Measurements from ENCODE around the gene SNX17.

SNX17 gene

DNA sequence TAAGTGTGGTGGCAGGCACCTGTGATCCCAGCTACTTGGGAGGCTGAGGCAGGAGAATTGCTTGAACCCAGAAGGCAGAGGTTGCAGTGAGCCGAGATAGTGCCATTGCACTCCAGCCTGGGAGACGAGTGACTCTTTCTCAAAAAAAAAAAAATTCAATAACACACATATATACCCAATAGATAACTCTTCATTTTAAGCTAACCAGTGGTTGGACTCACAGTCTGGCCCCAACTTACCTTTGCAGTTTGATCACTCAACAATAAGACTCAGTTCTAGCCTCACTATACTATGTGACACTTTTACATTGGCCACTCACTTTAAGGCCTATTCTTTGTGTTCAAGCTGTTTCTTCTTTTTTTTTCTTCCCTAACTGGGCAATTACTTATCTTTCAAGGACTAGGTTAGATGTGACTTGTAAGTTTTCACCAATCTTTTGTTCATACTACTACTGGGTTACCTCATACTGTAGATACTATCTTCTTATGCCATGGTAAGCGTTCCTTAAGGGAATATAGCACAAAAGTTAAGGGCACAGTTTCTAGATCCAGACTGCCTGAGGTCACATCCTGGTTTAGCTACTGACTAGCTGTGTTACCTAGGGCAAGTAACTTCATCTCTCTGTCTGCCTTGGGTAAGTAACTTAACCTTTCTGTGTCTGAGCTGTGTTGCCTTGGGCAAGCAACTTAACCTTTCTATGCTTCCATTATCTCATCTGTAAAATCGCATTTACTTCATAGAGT is 7.6 kb upstream of the SNX17 start:
- Histone ChIP-seq H3K27ac (replicated peaks) (no peak overlapping the region), H3K27me3 (ENCODE audit: insufficient read depth, poor library complexity, severe bottlenecking) (no peaks in the 10 kb centered on the region), H3K4me3 (replicated peaks; ENCODE audit: insufficient read depth, low read length) (no peak overlapping the region)
- DNase-seq (ENCODE audit: low read depth in 1 of 2, low spot score in 1 of 2) = no peak
- TF ChIP-seq POLR2AphosphoS5 (IDR thresholded peaks at IDR 0.05; ENCODE audit: low read depth) = 0 out of 2 replicates have a peak, but pooled peaks have one; percentile 36
- no peak for TF ChIP-seq GABPA (IDR thresholded peaks at IDR 0.05; ENCODE audit: low read depth)
- TF ChIP-seq SPI1 (IDR thresholded peaks at IDR 0.05; ENCODE audit: borderline replicate concordance, low read depth) = no peak
- TF ChIP-seq, protein P1, sequence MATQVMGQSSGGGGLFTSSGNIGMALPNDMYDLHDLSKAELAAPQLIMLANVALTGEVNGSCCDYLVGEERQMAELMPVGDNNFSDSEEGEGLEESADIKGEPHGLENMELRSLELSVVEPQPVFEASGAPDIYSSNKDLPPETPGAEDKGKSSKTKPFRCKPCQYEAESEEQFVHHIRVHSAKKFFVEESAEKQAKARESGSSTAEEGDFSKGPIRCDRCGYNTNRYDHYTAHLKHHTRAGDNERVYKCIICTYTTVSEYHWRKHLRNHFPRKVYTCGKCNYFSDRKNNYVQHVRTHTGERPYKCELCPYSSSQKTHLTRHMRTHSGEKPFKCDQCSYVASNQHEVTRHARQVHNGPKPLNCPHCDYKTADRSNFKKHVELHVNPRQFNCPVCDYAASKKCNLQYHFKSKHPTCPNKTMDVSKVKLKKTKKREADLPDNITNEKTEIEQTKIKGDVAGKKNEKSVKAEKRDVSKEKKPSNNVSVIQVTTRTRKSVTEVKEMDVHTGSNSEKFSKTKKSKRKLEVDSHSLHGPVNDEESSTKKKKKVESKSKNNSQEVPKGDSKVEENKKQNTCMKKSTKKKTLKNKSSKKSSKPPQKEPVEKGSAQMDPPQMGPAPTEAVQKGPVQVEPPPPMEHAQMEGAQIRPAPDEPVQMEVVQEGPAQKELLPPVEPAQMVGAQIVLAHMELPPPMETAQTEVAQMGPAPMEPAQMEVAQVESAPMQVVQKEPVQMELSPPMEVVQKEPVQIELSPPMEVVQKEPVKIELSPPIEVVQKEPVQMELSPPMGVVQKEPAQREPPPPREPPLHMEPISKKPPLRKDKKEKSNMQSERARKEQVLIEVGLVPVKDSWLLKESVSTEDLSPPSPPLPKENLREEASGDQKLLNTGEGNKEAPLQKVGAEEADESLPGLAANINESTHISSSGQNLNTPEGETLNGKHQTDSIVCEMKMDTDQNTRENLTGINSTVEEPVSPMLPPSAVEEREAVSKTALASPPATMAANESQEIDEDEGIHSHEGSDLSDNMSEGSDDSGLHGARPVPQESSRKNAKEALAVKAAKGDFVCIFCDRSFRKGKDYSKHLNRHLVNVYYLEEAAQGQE (IDR thresholded peaks at IDR 0.05; ENCODE audit: insufficient replicate concordance, low read depth) = no peak
- TF ChIP-seq, protein P2, sequence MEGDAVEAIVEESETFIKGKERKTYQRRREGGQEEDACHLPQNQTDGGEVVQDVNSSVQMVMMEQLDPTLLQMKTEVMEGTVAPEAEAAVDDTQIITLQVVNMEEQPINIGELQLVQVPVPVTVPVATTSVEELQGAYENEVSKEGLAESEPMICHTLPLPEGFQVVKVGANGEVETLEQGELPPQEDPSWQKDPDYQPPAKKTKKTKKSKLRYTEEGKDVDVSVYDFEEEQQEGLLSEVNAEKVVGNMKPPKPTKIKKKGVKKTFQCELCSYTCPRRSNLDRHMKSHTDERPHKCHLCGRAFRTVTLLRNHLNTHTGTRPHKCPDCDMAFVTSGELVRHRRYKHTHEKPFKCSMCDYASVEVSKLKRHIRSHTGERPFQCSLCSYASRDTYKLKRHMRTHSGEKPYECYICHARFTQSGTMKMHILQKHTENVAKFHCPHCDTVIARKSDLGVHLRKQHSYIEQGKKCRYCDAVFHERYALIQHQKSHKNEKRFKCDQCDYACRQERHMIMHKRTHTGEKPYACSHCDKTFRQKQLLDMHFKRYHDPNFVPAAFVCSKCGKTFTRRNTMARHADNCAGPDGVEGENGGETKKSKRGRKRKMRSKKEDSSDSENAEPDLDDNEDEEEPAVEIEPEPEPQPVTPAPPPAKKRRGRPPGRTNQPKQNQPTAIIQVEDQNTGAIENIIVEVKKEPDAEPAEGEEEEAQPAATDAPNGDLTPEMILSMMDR (IDR thresholded peaks at IDR 0.05; ENCODE audit: insufficient read depth, low read length) = no peak

DNA sequence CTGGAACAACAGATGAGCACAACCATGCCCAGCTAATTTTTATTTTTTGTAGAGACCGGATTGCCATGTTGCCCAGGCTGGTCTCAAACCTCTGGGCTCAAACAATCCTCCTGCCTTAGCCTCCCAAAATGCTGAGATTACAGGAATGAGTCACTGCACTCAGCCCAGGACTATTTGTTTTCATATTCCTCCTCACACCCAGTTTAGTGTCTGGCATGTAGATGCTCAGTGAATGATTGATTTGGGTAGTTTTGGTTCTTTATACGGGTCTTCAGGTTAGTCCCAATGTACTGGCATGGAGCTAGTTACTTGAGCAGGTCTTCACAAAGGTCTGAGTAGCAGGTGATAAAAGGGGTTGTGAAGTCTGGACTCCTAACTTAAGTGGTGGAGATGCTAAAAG is 6.5 kb upstream of the SNX17 start:
- Histone ChIP-seq H3K27me3 (ENCODE audit: insufficient read depth, poor library complexity, severe bottlenecking) (no peaks in the 10 kb centered on the region), H3K27ac (replicated peaks) (no peak overlapping the region), H3K4me3 (replicated peaks; ENCODE audit: insufficient read depth, low read length) (no peak overlapping the region)
- TF ChIP-seq GABPA (IDR thresholded peaks at IDR 0.05; ENCODE audit: low read depth) (no peak), SPI1 (IDR thresholded peaks at IDR 0.05; ENCODE audit: borderline replicate concordance, low read depth) (no peak), POLR2AphosphoS5 (IDR thresholded peaks at IDR 0.05; ENCODE audit: low read depth) (no peak)
- TF ChIP-seq, protein P1 (IDR thresholded peaks at IDR 0.05; ENCODE audit: insufficient replicate concordance, low read depth) = no peak
- TF ChIP-seq, protein P2 (IDR thresholded peaks at IDR 0.05; ENCODE audit: insufficient read depth, low read length) = no peak
- DNase-seq (ENCODE audit: low read depth in 1 of 2, low spot score in 1 of 2) = no peak

DNA sequence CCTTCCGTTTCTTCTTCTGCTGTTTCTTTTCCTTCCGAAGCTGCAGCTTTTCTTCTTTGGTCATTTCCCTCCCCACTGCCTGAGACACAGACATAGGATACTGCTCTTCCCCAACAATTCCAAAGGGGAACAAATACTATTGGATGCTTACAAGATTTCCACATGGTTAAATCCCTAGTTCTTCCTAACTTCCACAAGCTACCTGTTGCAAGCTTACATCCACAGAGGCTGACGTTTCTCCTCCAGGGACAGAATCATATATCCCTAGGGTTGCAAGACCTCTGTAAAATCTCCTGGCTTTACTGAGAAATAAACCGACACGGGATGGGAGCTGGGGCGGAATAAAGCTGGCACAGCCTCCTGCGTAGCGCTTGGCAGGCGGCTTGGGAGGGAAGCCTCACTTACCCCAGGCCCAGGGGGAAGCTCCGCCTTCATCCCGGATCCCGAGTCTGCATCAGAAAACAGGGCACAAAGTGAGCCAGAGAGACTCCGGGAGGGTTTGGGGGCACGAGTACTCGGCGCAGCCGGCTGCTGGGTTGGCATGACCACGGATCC is 868 bp upstream of the SNX17 start:
- peak in 1 of 2 experiments; percentile 54 for DNase-seq (ENCODE audit: low read depth in 1 of 2, low spot score in 1 of 2)
- TF ChIP-seq, protein P1 (IDR thresholded peaks at IDR 0.05; ENCODE audit: insufficient replicate concordance, low read depth) = no peak
- TF ChIP-seq POLR2AphosphoS5 (IDR thresholded peaks at IDR 0.05; ENCODE audit: low read depth) = 0 out of 2 replicates have a peak, but pooled peaks have one; percentile 4

More for the DNA sequence above, 868 bp upstream of the SNX17 start:
- H3K27me3 ChIP-seq (ENCODE audit: insufficient read depth, poor library complexity, severe bottlenecking) = no peaks in the 10 kb centered on the region
- peak overlapping the region; percentile 97 for H3K27ac ChIP-seq (replicated peaks)
- peak overlapping the region; percentile 83 for H3K4me3 ChIP-seq (replicated peaks; ENCODE audit: insufficient read depth, low read length)

Measured in HL-60 (cell line).